ENCODE measurements around the gene PACRG. TPM values are rescaled to one million over a fixed set of nuclear protein-coding genes. Genes with fewer than 3 reads are reported as not detected.

PACRG gene
- total and polyA plus RNA-seq, 10 of the 15 experiments (the other 5 are each of a cell fraction or from before 2014, with no cell fraction given) = not detected

DNA sequence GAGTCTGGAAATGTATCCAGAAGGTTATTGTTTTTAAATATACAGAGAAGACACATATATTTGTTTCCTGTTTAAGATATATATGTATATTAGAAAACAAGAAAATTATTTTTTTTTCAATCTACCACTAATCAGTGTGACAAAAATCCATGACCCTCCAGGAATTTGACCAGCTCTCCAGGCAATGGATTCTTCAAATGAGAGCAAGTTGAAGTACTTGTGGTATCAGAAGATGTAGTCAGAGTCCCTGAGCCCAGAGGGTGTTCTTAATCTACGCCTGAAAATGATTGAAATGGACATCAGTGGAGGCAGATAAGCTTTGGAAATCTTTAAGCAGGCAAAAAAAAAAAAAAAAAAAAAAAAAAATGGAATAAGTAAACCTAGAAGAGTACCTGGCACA, 500.3 kb downstream of the PACRG start:
- no peak overlapping the region for H3K4me3 ChIP-seq
- BruUV-seq (replicated peaks) = no TSS peak
- no peaks in the 10 kb centered on the region for H3K79me2 ChIP-seq (ENCODE audit: control insufficient read depth, insufficient read depth, low read length)
- in situ Hi-C loops (cut with MboI) (no loop called here), intact Hi-C loops (cut with micrococcal nuclease; ENCODE audit: unreplicated experiment) (no loop called here)
- ATAC-seq (no peak), DNase-seq (ENCODE audit: low read depth, low spot score) (no peak), FAIRE-seq (no peak)
- ChIA-PET POLR2A (interaction anchor here (0.6 kb wide), 1 partner anchor 12 kb away, joined by 3 read pairs; no protein-coding TSS in a partner anchor), RAD21 (ENCODE audit: unreplicated experiment) (no interaction called here), SMC1A (ENCODE audit: uncharacterized antibody, unreplicated experiment) (interaction anchor here (1.0 kb wide), 1 partner anchor 13 kb away, joined by 3 read pairs; no protein-coding TSS in a partner anchor), CTCF (no interaction called here)
- no peaks in the 10 kb centered on the region for H4K20me1 ChIP-seq (ENCODE audit: control insufficient read depth, insufficient read depth)
- no peak overlapping the region for H3K27ac ChIP-seq (ENCODE audit: control insufficient read depth, insufficient read depth)
- 0% methylated on average over 1 of the region's 1 CpG for WGBS (ENCODE audit: insufficient coverage, insufficient replicate concordance, low lambda C conversion rate, missing lambda C conversion rate)
- no peak overlapping the region for H3K4me2 ChIP-seq (ENCODE audit: control insufficient read depth, insufficient read depth)
- no peaks in the 10 kb centered on the region for H3K4me1 ChIP-seq (ENCODE audit: control insufficient read depth, insufficient read depth, low read length)
- no peak overlapping the region for H2AFZ ChIP-seq (ENCODE audit: control insufficient read depth, low read depth, low read length)
- no peak overlapping the region for H3K9ac ChIP-seq (ENCODE audit: control insufficient read depth, insufficient read depth, low read length)
- H3K9me3 ChIP-seq (replicated peaks; ENCODE audit: control insufficient read depth, insufficient read depth, low read length) = no peaks in the 10 kb centered on the region
- H3K27me3 ChIP-seq (replicated peaks in 1 of 2; ENCODE audit: control insufficient read depth in 2 of 2, insufficient read depth in 2 of 2, low read length in 1 of 2) = no peaks in the 10 kb centered on the region; a peak in 2 of 4 replicates
- no peaks in the 10 kb centered on the region for H3K36me3 ChIP-seq (ENCODE audit: control insufficient read depth in 2 of 2, insufficient read depth in 2 of 2, low read length in 1 of 2)
- TF ChIP-seq, protein P1, sequence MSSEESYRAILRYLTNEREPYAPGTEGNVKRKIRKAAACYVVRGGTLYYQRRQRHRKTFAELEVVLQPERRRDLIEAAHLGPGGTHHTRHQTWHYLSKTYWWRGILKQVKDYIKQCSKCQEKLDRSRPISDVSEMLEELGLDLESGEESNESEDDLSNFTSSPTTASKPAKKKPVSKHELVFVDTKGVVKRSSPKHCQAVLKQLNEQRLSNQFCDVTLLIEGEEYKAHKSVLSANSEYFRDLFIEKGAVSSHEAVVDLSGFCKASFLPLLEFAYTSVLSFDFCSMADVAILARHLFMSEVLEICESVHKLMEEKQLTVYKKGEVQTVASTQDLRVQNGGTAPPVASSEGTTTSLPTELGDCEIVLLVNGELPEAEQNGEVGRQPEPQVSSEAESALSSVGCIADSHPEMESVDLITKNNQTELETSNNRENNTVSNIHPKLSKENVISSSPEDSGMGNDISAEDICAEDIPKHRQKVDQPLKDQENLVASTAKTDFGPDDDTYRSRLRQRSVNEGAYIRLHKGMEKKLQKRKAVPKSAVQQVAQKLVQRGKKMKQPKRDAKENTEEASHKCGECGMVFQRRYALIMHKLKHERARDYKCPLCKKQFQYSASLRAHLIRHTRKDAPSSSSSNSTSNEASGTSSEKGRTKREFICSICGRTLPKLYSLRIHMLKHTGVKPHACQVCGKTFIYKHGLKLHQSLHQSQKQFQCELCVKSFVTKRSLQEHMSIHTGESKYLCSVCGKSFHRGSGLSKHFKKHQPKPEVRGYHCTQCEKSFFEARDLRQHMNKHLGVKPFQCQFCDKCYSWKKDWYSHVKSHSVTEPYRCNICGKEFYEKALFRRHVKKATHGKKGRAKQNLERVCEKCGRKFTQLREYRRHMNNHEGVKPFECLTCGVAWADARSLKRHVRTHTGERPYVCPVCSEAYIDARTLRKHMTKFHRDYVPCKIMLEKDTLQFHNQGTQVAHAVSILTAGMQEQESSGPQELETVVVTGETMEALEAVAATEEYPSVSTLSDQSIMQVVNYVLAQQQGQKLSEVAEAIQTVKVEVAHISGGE (CRISPR knock-in tag; IDR thresholded peaks at IDR 0.05) = no peak
- TF ChIP-seq SMAD1 (IDR thresholded peaks at IDR 0.05; ENCODE audit: low read depth, partially characterized antibody) (no peak), MYC (IDR thresholded peaks at IDR 0.05; ENCODE audit: insufficient read depth, insufficient read length, insufficient replicate concordance, low read length, severe bottlenecking) (no peak), ZZZ3 (IDR thresholded peaks at IDR 0.05; ENCODE audit: control insufficient read depth, insufficient read length, low read depth) (no peak), NRF1 (conservative IDR thresholded peaks at IDR 0.05; ENCODE audit: low read depth, low read length) (no peak), SIX5 (IDR thresholded peaks at IDR 0.05; ENCODE audit: low read depth, low read length, severe bottlenecking) (no peak), HDAC6 (IDR thresholded peaks at IDR 0.05; ENCODE audit: unreplicated experiment) (no peak), JUNB (IDR thresholded peaks at IDR 0.05) (no peak)
- TF ChIP-seq, protein P2, sequence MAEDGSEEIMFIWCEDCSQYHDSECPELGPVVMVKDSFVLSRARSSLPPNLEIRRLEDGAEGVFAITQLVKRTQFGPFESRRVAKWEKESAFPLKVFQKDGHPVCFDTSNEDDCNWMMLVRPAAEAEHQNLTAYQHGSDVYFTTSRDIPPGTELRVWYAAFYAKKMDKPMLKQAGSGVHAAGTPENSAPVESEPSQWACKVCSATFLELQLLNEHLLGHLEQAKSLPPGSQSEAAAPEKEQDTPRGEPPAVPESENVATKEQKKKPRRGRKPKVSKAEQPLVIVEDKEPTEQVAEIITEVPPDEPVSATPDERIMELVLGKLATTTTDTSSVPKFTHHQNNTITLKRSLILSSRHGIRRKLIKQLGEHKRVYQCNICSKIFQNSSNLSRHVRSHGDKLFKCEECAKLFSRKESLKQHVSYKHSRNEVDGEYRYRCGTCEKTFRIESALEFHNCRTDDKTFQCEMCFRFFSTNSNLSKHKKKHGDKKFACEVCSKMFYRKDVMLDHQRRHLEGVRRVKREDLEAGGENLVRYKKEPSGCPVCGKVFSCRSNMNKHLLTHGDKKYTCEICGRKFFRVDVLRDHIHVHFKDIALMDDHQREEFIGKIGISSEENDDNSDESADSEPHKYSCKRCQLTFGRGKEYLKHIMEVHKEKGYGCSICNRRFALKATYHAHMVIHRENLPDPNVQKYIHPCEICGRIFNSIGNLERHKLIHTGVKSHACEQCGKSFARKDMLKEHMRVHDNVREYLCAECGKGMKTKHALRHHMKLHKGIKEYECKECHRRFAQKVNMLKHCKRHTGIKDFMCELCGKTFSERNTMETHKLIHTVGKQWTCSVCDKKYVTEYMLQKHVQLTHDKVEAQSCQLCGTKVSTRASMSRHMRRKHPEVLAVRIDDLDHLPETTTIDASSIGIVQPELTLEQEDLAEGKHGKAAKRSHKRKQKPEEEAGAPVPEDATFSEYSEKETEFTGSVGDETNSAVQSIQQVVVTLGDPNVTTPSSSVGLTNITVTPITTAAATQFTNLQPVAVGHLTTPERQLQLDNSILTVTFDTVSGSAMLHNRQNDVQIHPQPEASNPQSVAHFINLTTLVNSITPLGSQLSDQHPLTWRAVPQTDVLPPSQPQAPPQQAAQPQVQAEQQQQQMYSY (CRISPR knock-in tag; IDR thresholded peaks at IDR 0.05) = no peak
- TF ChIP-seq, protein P3, sequence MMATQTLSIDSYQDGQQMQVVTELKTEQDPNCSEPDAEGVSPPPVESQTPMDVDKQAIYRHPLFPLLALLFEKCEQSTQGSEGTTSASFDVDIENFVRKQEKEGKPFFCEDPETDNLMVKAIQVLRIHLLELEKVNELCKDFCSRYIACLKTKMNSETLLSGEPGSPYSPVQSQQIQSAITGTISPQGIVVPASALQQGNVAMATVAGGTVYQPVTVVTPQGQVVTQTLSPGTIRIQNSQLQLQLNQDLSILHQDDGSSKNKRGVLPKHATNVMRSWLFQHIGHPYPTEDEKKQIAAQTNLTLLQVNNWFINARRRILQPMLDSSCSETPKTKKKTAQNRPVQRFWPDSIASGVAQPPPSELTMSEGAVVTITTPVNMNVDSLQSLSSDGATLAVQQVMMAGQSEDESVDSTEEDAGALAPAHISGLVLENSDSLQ (IDR thresholded peaks at IDR 0.05) = no peak
- TF ChIP-seq, protein P4, sequence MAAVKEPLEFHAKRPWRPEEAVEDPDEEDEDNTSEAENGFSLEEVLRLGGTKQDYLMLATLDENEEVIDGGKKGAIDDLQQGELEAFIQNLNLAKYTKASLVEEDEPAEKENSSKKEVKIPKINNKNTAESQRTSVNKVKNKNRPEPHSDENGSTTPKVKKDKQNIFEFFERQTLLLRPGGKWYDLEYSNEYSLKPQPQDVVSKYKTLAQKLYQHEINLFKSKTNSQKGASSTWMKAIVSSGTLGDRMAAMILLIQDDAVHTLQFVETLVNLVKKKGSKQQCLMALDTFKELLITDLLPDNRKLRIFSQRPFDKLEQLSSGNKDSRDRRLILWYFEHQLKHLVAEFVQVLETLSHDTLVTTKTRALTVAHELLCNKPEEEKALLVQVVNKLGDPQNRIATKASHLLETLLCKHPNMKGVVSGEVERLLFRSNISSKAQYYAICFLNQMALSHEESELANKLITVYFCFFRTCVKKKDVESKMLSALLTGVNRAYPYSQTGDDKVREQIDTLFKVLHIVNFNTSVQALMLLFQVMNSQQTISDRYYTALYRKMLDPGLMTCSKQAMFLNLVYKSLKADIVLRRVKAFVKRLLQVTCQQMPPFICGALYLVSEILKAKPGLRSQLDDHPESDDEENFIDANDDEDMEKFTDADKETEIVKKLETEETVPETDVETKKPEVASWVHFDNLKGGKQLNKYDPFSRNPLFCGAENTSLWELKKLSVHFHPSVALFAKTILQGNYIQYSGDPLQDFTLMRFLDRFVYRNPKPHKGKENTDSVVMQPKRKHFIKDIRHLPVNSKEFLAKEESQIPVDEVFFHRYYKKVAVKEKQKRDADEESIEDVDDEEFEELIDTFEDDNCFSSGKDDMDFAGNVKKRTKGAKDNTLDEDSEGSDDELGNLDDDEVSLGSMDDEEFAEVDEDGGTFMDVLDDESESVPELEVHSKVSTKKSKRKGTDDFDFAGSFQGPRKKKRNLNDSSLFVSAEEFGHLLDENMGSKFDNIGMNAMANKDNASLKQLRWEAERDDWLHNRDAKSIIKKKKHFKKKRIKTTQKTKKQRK (IDR thresholded peaks at IDR 0.05; ENCODE audit: low read depth, low read length) = no peak
